HG03025 (cell line): ENCODE results near the gene IFI27L1.

ENCODE experiments used
- ATAC-seq: cut with Tn5 transposase; IDR thresholded peaks from one replicate; pipeline ENCODE4 v1.9.1; 2021; ENCODE audit warnings: mild to moderate bottlenecking, moderate library complexity; ENCODE audit not compliant: unreplicated experiment, low FRiP score

IFI27L1 gene

GRCh38 chr14:94080621-94081385 is at the start of gene IFI27L1, which contains the start of gene DDX24:
Gene IFI27L1, plus strand, starts transcription at chr14:94081310. Its CDS starts 15,628 bp downstream, at chr14:94096938.
Gene DDX24, minus strand, starts transcription at chr14:94081202. Its CDS starts 1,460 bp downstream, at chr14:94079742.
- peak; percentile 93 for ATAC-seq

- ATAC-seq = no peak
These were observed 49.2 kb upstream of the IFI27L1 start for GRCh38 chr14:94031883-94032279.

GRCh38 chr14:94034886-94035285 is 46.2 kb upstream of the IFI27L1 start:
- ATAC-seq = no peak

GRCh38 chr14:94036313-94037167 is 44.6 kb upstream of the IFI27L1 start:
- ATAC-seq = peak; percentile 64

- ATAC-seq = no peak
These were observed 43.2 kb upstream of the IFI27L1 start for GRCh38 chr14:94037954-94038353.

GRCh38 chr14:94038510-94038909 is 42.6 kb upstream of the IFI27L1 start:
- no peak for ATAC-seq

- ATAC-seq = no peak
These were observed 42.0 kb upstream of the IFI27L1 start for GRCh38 chr14:94038921-94039629.

GRCh38 chr14:94040247-94040646 is 40.9 kb upstream of the IFI27L1 start:
- no peak for ATAC-seq

GRCh38 chr14:94040796-94041195 is 40.3 kb upstream of the IFI27L1 start:
- no peak for ATAC-seq

- ATAC-seq = no peak
These were observed 39.4 kb upstream of the IFI27L1 start for GRCh38 chr14:94041551-94042346.

- no peak for ATAC-seq
These were observed 38.5 kb upstream of the IFI27L1 start for GRCh38 chr14:94042433-94043091.

GRCh38 chr14:94043111-94043755 is 37.9 kb upstream of the IFI27L1 start:
- no peak for ATAC-seq

- ATAC-seq = no peak
These were observed 37.2 kb upstream of the IFI27L1 start for GRCh38 chr14:94043756-94044475.

- ATAC-seq = no peak
These were observed 36.5 kb upstream of the IFI27L1 start for GRCh38 chr14:94044476-94045091.

GRCh38 chr14:94045101-94045500 is 36.0 kb upstream of the IFI27L1 start:
- no peak for ATAC-seq

- no peak for ATAC-seq
These were observed 35.4 kb upstream of the IFI27L1 start for GRCh38 chr14:94045563-94046345.

GRCh38 chr14:94046696-94047250 is 34.3 kb upstream of the IFI27L1 start:
- ATAC-seq = no peak
